ENCODE data around the gene MYG1.
"Not testable (repeated sequence)": the region's sequence is repeated elsewhere in the genome, so short reads cannot be mapped to it uniquely, and the experiment has no call there.

DNA sequence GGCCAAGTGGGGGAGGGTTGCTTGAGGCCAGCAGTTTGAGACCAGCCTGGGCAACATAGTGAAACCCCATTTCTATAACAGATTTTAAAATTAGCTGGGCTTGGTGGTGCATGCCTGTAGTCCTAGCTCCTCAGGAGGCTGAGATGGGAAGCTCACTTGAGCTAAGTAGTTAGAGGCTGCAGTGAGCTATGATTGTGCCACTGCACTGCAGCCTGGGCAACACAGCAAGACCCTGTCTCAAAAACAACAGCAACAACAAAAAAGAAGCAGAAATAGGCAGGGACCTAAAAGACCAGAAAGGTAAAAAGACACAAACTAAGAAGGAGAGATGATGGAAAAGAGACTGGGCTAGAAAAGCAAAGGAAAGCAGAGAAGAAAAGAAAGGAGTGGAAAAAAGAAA is 32.8 kb downstream of the MYG1 start:
- TF ChIP-seq, protein P1, sequence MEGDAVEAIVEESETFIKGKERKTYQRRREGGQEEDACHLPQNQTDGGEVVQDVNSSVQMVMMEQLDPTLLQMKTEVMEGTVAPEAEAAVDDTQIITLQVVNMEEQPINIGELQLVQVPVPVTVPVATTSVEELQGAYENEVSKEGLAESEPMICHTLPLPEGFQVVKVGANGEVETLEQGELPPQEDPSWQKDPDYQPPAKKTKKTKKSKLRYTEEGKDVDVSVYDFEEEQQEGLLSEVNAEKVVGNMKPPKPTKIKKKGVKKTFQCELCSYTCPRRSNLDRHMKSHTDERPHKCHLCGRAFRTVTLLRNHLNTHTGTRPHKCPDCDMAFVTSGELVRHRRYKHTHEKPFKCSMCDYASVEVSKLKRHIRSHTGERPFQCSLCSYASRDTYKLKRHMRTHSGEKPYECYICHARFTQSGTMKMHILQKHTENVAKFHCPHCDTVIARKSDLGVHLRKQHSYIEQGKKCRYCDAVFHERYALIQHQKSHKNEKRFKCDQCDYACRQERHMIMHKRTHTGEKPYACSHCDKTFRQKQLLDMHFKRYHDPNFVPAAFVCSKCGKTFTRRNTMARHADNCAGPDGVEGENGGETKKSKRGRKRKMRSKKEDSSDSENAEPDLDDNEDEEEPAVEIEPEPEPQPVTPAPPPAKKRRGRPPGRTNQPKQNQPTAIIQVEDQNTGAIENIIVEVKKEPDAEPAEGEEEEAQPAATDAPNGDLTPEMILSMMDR (IDR thresholded peaks at IDR 0.05) = not testable (repeated sequence)
- TF ChIP-seq POLR2AphosphoS5 (IDR thresholded peaks at IDR 0.05) = not testable (repeated sequence)

All from sigmoid colon (tissue), 4 donors.